GM12878 (cell line): ENCODE measurements around the gene GUCA1A. TPM values are rescaled to one million over a fixed set of nuclear protein-coding genes. Genes with fewer than 3 reads are reported as not detected.

Source experiments
- ATAC-seq: fragments of 200-7000 bp; cut with Tn5 transposase; 3 replicates; pipeline ENCODE4 v1.9.1; 2020; ENCODE audit warnings: mild to moderate bottlenecking, moderate library complexity
- BruUV-seq: library from RNA; stranded (reverse); fragments of 400-500 nt; replicated peaks from 2 replicates; lab custom pipeline; 2021; lab: Mats Ljungman, UMichigan
- CTCF ChIA-PET: fragments of 300-600 bp; sonication (Branson Sonifier 250); formaldehyde crosslinking; extraction: SDS; loops from one replicate; lab custom pipeline; 2021; ENCODE audit warnings: inconsistent platforms; lab: Yijun Ruan, JAX
- POLR2A ChIA-PET: fragments of 350-600 bp; formaldehyde crosslinking; extraction: SDS; loops from one replicate; lab custom pipeline; 2021; ENCODE audit warnings: inconsistent platforms; lab: Charles Lee
- RAD21 ChIA-PET: fragments of 300-600 bp; sonication (Branson Sonifier 250); formaldehyde crosslinking; loops from one replicate; lab custom pipeline; 2023; ENCODE audit warnings: antibody characterized with exemption; ENCODE audit not compliant: unreplicated experiment; lab: Charles Lee
- SMC1A ChIA-PET: fragments of 300-600 bp; sonication (Branson Sonifier 250); formaldehyde crosslinking; loops from one replicate; lab custom pipeline; 2023; ENCODE audit not compliant: unreplicated experiment, uncharacterized antibody; lab: Charles Lee
- DNase-seq: peaks from one replicate; pipeline ENCODE4 v3.0.0-alpha.2; 2011; ENCODE audit warnings: low read depth, low spot score
- FAIRE-seq: peaks from 3 replicates; lab custom pipeline; 2011; peaks lifted over from hg19 to GRCh38; lab: Jason Lieb, UNC
- H2AFZ ChIP-seq: 2 replicates; pipeline ENCODE4 v1.6.0; 2011; ENCODE audit warnings: low read depth, low read length, control low read depth; ENCODE audit not compliant: control insufficient read depth
- H3K27ac ChIP-seq: 2 replicates; pipeline ENCODE4 v1.5.1; 2011; ENCODE audit warnings: control low read depth; ENCODE audit not compliant: control insufficient read depth, insufficient read depth
- H3K27me3 ChIP-seq, 2 experiments: replicated peaks in 1 of 2; 2 replicates each; pipeline versions ENCODE4 v1.6.0 to v1.6.1; 2011; ENCODE audit warnings: low read length in 1 of 2; ENCODE audit not compliant: control insufficient read depth in 2 of 2, insufficient read depth in 2 of 2
- H3K36me3 ChIP-seq, 2 experiments: 2 replicates each; pipeline ENCODE4 v1.5.1; 2011; ENCODE audit warnings: low read length in 1 of 2; ENCODE audit not compliant: control insufficient read depth in 2 of 2, insufficient read depth in 2 of 2
- H3K4me1 ChIP-seq: 2 replicates; pipeline ENCODE4 v1.6.1; 2011; ENCODE audit warnings: mild to moderate bottlenecking, low read length, moderate library complexity, mixed read lengths; ENCODE audit not compliant: control insufficient read depth, insufficient read depth
- H3K4me2 ChIP-seq: 2 replicates; pipeline ENCODE4 v1.6.0; 2011; ENCODE audit warnings: control low read depth; ENCODE audit not compliant: control insufficient read depth, insufficient read depth
- H3K4me3 ChIP-seq: fragments of 200-600 bp; sonication (generic); 2 replicates; pipeline ENCODE4 v1.5.1; 2016
- H3K79me2 ChIP-seq: 2 replicates; pipeline ENCODE4 v1.6.0; 2011; ENCODE audit warnings: low read length; ENCODE audit not compliant: control insufficient read depth, insufficient read depth
- H3K9ac ChIP-seq: 2 replicates; pipeline ENCODE4 v1.8.0; 2011; ENCODE audit warnings: low read length, control low read depth, mixed read lengths; ENCODE audit not compliant: control insufficient read depth, insufficient read depth
- H3K9me3 ChIP-seq: replicated peaks from 3 replicates; pipeline ENCODE4 v1.5.1; 2011; ENCODE audit warnings: mild to moderate bottlenecking, low read length; ENCODE audit not compliant: control insufficient read depth, insufficient read depth
- H4K20me1 ChIP-seq: 2 replicates; pipeline ENCODE4 v1.6.0; 2011; ENCODE audit not compliant: control insufficient read depth, insufficient read depth
- ASH2L ChIP-seq: fragments of 300-600, 200-600 bp; sonication (generic); IDR thresholded peaks from 2 replicates; pipeline ENCODE4 v1.6.1; 2017; ENCODE audit warnings: low read depth, mild to moderate bottlenecking, borderline replicate concordance
- BCL11A ChIP-seq: IDR thresholded peaks from 2 replicates; pipeline ENCODE4 v1.6.1; 2011; ENCODE audit warnings: low read depth, low read length
- BCL3 ChIP-seq: IDR thresholded peaks from 2 replicates; pipeline ENCODE4 v1.6.1; 2011; ENCODE audit warnings: borderline replicate concordance, low read depth, mild to moderate bottlenecking, moderate library complexity, low read length; ENCODE audit not compliant: insufficient read depth, poor library complexity, severe bottlenecking
- BHLHE40 ChIP-seq, 2 experiments: fragments of 450-650 bp in 1 of 2; IDR thresholded peaks; 2 replicates each; pipeline ENCODE4 v1.6.1; 2011 to 2017; ENCODE audit warnings: low read depth in 2 of 2, borderline replicate concordance in 1 of 2, improper control_type of control experiment in 1 of 2, low read length in 1 of 2, mild to moderate bottlenecking in 1 of 2
- CBFB ChIP-seq: IDR thresholded peaks from 2 replicates; pipeline ENCODE4 v1.6.1; 2016; ENCODE audit warnings: antibody characterized with exemption, low read depth
- CTCF ChIP-seq, 3 experiments: IDR thresholded peaks in 2 of 3; conservative IDR thresholded peaks in 1 of 3; 2 replicates each; pipeline ENCODE4 v1.5.1; 2011; ENCODE audit warnings: low read depth in 3 of 3, low read length in 3 of 3, mild to moderate bottlenecking in 3 of 3, control low read depth in 2 of 3, moderate library complexity in 2 of 3, inconsistent platforms in 1 of 3, mixed read lengths in 1 of 3; ENCODE audit not compliant: control insufficient read depth in 2 of 3, insufficient read depth in 1 of 3; ENCODE audit errors: extremely low read depth in 1 of 3
- MLLT1 ChIP-seq: fragments of 450-650 bp; IDR thresholded peaks from 2 replicates; pipeline ENCODE4 v1.6.1; 2016; ENCODE audit warnings: mild to moderate bottlenecking
- RAD51 ChIP-seq: fragments of 450-650 bp; IDR thresholded peaks from 2 replicates; pipeline ENCODE4 v1.6.1; 2016; ENCODE audit warnings: moderate library complexity, mild to moderate bottlenecking, inconsistent platforms
- SREBF2 ChIP-seq: IDR thresholded peaks from 2 replicates; pipeline ENCODE4 v1.6.1; 2012; ENCODE audit warnings: mild to moderate bottlenecking, low read length
- STAT3 ChIP-seq: IDR thresholded peaks from 2 replicates; pipeline ENCODE4 v1.6.1; 2011; ENCODE audit warnings: low read depth, low read length, improper control_type of control experiment
- ZBTB11 ChIP-seq: fragments of 450-650 bp; formaldehyde crosslinking; IDR thresholded peaks from 2 replicates; pipeline ENCODE4 v1.5.0; 2022; ENCODE audit warnings: mild to moderate bottlenecking, missing genetic modification characterization
- WGBS: methylation state at CpG from one replicate; pipeline ENCODE4 v1.1.6; 2016; ENCODE audit warnings: low lambda C conversion rate; ENCODE audit not compliant: insufficient replicate concordance, insufficient coverage; ENCODE audit errors: missing lambda C conversion rate; 5-methylcytosine and 5-hydroxymethylcytosine counted together
- in situ Hi-C: fragments of 300-500 bp; cut with MboI; formaldehyde crosslinking; loops from 9 replicates; pipeline ENCODE4 v1.14.3; 2018; ENCODE audit warnings: mixed read lengths
- intact Hi-C: fragments of 100-400 bp; cut with micrococcal nuclease; formaldehyde crosslinking; loops from one replicate; pipeline ENCODE4 v1.14.2; 2022; ENCODE audit not compliant: unreplicated experiment
- polyA plus RNA-seq, 11 experiments: library from polyadenylated mRNA; depleted of rRNA in 4 of 11; unstranded in 6 of 11; stranded (reverse) in 5 of 11; fragments of >200 nt; fragmentation: Nextera tagmentation in 4 of 11; fragmentation: Illumina TruSeq in 1 of 11; extraction: Ambion mirVana in 4 of 11; extraction: Trizol in 1 of 11; gene quantifications; 1 replicate in 1 of 11; 2 replicates in 10 of 11; pipeline versions ENCODE4 v1.2.1 to v1.2.3, GENCODE V29; 2011 to 2016; ENCODE audit warnings: inconsistent platforms in 2 of 11, missing spikeins in 2 of 11, low read depth in 1 of 11
- total RNA-seq, 4 experiments: library from RNA; depleted of rRNA in 3 of 4; stranded (reverse); fragments of >200 nt in 3 of 4; fragmentation: Illumina TruSeq in 1 of 4; extraction: Trizol in 1 of 4; gene quantifications; 2 replicates each; pipeline versions ENCODE4 v1.2.1 to v1.2.3, GENCODE V29; 2013 to 2021

Gene GUCA1A
- total and polyA plus RNA-seq, 10 of the 15 experiments (the other 5 are each of a cell fraction or from before 2014, with no cell fraction given): not detected

- no peak for FAIRE-seq
- Histone ChIP-seq H3K4me3 (no peak overlapping the region), H3K4me1 (no peaks in the 10 kb centered on the region; the same call in 1 of the 2 replicates), H3K9ac (no peak overlapping the region), H3K36me3 (peaks cover 3 to 26% of the 10 kb centered on the region in 2 experiments), H3K4me2 (no peak overlapping the region), H4K20me1 (no peaks in the 10 kb centered on the region), H3K79me2 (no peaks in the 10 kb centered on the region), H3K27me3 (no peaks in the 10 kb centered on the region), H3K27ac (no peak overlapping the region), H3K9me3 (no peaks in the 10 kb centered on the region; the same call in 2 of the 3 replicates), H2AFZ (no peak overlapping the region)
- ATAC-seq: no peak
- ChIA-PET SMC1A (interaction anchor here (0.6 to 1.9 kb wide), 3 partner anchors 10 to 23 kb away, joined by 3 to 6 read pairs (median 5); no protein-coding TSS in a partner anchor), POLR2A (interaction anchor here (0.7 kb wide), 2 partner anchors 295 to 433 kb away, joined by 6 read pairs; no protein-coding TSS in a partner anchor), RAD21 (no interaction called here), CTCF (interaction anchor here (0.6 to 1.6 kb wide), 3 partner anchors 10 to 343 kb away, joined by 3 to 7 read pairs (median 4); no protein-coding TSS in a partner anchor)
- DNase-seq: no peak
- intact Hi-C loops: no loop called here
- no TSS peak for BruUV-seq
- in situ Hi-C loops: no loop called here
- 95% methylated on average over 3 of the region's 4 CpGs for WGBS
- TF ChIP-seq BCL11A (no peak), CBFB (no peak), ASH2L (no peak), MLLT1 (no peak), BHLHE40 (IDR thresholded peaks at IDR 0.05; ENCODE audit: borderline replicate concordance in 1 of 2, low read depth in 2 of 2, low read length in 1 of 2) (no peak), CTCF (IDR thresholded peaks at IDR 0.05 in 2 of 3, conservative IDR thresholded peaks at IDR 0.05 in 1 of 3; ENCODE audit: control insufficient read depth in 2 of 3, extremely low read depth in 1 of 3, insufficient read depth in 1 of 3, low read depth in 3 of 3, low read length in 3 of 3) (no peak), BCL3 (no peak), ZBTB11 (no peak), SREBF2 (no peak), RAD51 (no peak), STAT3 (no peak)
Measured at GRCh38 chr6:42204768-42205282, 31.7 kb downstream of the GUCA1A start.
